ENCODE results near the gene C6orf120.
"Not testable (repeated sequence)": the region's sequence is repeated elsewhere in the genome, so short reads cannot be mapped to it uniquely, and the experiment has no call there.

C6orf120 gene

DNA sequence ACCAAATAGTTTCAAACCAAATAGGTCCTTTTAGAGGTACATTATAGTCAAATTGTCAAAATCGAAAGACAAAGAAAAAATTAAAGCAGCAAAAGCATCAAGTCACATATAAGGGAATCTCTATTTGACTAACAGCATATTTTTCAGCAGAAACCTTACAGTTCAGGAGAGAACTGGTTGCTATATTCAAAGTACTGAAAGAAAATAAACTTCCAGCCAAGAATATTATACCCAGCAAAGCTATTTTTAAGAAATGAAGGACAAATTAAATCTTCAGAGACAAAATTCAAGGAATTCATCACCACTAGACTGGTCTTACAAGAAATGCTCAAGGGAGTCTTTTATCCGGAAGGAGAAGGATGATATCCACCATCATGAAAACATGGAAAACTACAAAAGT is 16.1 kb upstream of the C6orf120 start:
- no peak for DNase-seq

DNA sequence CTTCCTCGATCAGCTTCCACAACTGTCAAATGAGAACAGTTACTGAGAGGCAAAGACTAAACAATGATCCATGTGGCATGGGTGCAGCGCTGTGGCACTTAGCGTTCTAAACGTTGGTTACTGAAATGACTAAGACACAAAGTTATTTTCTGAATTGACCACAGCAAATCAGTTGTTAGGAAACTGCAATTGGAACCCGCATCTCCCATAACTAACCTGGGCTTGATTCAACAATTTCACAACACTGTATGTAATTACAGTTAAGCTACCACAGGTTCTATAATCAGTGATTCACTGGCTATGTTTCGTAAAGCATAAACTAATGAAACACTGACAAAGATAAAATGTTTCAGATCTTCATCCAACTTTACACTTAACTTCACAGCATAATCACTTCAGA is 12.6 kb upstream of the C6orf120 start:
- no peak for DNase-seq

DNA sequence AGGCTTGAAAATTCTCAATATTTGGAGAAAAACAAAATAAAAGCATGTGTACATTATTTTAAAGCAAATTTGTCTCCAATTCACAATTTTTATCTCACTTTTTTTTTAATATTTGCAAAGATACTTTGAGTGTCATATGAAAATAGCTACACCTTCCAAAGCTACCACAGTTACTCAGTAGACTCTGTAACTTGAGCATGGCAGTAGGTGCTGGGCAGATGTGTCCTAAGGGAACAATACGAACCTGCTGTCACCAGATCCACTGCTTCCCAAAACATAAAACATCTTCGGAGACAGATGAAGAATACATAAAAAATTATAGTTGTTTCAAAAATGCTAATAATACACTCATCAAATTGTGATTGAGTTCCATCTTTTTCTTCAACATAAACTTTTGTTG is 10.7 kb upstream of the C6orf120 start:
- DNase-seq = no peak

DNA sequence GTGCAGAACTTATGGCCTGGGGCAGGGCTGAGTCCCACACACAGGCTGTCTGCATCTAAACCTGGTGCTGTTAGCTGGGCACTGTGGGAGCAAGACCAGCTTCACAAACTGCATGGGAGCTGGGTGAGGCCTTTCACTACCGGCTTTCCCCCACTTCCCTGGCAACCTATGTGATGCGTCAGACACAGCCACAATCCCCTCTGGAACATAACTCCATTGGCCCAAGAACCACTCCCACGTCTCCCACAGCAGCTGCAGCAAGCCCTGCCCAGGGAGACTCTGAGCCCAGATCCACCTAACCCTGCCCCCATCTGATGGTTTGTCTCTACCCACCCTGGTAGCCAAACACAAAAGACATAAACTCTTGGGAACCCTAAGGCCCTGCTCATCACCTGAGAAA is 9.4 kb upstream of the C6orf120 start:
- DNase-seq = no peak

DNA sequence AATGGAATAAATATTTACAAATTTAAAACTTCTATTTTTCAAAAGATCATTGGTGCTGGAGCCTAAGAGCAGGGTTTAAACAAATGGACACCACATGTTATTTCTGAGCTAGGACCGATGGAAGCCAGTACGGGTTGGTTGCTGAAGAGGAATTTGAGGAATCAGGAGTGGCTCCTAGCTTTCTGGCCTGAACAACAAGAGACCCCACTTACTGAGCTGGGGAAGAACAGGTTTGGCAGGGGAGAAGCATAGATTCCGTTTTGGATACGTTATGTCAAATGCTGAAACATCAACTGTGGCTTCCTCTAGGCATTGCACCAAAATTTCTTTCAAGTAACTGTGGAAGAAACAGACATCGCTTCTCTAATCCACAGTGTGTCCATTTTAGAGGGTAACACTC is 6.8 kb upstream of the C6orf120 start:
- no peak for DNase-seq

DNA sequence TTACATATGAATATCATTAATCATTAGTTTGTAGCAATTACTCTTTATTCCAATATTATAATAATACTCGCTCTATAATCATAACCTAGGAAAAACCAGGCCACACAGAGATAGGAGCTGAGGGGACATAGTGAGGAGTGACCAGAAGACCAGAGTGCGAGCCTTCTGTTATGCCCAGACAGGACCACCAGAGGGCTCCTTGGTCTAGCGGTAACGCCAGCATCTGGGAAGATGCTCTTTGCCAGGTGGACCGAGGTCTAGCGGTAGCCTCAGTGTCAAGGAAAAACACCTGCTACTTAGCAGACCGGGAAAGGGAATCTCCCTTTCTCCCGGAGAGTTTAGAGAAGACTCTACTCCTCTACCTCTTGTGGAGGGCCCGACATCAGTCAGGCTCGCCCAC is 4.8 kb upstream of the C6orf120 start:
- not testable (repeated sequence) for DNase-seq

DNA sequence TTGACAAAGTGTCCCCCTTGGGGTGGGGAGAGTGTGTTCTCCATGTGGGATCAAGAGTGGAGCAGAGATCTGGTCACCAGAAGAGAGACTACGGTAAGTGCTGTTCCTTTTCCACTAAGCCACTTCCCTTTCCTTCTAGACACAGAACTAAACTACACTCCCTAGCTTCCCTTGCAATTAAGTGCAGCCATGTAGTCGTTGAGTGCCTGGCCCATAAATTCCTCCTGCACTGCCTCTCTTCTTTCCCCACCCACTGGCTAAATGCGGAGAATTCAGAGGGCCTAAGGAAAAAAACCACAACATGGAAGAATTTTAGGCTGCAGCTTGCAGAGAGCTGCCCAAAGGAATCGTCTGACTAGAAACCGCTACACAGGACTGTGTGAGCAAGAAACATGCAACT is 1.6 kb upstream of the C6orf120 start:
- DNase-seq = no peak

DNA sequence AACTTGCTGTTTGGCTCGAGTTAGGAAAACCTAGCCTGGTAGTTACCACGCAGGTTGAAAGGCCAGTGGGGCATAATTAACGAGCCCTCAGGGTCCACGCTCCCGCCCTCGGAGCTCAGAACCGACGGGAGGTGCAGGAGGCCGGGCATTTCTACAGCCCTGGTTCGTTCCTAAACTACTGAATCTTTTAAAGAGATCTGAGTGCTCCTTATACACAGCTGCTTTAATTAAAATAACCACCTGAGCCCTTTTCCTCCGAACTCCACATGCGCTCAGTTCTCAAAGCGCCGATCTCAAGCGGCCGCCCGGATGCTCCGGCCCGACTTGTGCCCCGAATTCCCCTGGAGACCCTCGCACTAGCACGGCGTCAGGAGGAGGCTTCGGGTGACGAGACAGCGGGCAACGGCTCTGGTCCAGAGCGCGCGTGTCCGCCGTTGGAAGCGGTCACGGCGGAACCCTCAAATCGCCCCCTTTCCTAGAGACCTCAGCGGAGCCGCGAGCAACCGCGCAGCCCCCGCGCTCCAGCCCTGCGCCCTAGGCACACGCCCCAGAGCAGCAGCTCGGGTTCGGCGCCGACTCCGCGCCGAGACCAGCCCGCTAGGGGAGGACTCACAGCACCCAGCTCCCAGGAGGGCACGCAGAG is 494 bp upstream of the C6orf120 start:
- DNase-seq = no peak

DNA sequence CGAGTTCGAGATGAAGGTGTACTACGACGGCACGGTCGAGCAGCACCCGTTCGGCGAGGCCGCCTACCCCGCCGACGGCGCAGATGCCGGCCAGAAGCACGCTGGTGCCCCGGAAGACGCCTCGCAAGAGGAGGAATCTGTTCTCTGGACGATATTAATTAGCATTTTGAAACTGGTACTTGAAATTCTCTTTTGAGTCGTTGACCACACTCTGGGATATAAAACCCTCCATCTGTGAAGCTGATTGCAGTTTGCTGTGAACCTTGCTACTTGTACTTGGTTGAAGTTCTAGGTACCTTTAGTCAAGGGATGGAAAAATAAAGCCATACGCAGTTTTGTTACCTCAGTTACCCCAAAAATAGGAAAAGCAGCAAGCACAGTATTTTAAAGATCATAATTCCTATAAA is 917 bp downstream of the C6orf120 start:
- DNase-seq = no peak

DNA sequence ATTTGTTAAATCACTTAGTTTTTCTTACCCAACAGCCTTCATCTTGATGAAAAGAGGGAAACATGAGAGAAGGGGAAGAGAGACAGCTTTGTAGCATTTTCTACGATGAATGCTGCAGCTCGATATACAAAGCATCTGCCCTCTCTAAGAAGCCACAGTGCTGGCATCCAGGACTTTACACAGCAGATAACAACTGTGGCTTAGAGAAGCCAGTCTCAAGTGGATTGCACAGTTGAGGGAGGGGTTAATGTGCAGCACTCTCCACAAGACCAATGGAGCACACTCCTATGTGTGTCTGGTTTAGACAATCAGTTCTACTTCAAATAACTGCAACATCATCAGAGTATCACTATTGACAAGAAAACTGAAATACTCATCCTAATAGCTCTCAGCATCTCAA is 5.8 kb downstream of the C6orf120 start:
- DNase-seq = no peak

DNA sequence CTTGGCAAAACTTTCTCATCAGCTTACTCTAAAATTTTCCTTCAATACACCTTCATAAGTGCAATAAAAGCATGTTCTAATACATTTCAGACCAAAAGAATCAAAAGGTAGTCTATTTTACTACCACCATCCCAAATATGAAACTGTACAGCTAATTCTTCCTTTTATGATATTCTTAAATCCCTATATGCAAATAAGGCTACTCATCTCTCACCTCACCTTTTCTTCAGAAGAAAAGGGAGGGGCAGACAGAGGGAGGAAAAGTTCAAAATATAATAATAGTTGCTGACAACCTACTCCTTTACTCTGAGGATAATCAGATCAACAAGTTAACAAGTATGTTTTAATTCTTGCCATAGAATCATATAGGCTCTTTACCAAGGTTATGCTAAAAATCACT is 7.4 kb downstream of the C6orf120 start:
- DNase-seq = no peak

DNA sequence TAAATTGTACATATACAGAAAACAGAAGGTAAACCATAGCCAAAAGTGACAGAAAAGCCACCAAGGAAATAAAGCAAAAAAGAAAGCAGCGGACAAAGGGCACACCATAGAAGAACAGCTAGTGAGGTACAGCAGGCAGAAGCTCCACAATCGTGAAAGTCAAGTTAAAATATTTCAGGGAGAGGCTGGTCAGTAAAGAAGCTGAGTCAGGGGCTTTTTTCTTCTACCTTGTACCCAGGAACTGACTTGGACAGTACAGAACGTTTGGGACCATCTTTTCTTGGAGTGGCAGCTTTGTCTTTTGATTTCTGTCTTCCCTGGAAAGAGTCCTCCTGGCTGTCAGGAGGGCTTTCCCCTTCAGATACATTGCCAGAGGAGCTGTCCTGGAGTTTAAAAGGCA is 8.1 kb downstream of the C6orf120 start:
- no peak for DNase-seq

DNA sequence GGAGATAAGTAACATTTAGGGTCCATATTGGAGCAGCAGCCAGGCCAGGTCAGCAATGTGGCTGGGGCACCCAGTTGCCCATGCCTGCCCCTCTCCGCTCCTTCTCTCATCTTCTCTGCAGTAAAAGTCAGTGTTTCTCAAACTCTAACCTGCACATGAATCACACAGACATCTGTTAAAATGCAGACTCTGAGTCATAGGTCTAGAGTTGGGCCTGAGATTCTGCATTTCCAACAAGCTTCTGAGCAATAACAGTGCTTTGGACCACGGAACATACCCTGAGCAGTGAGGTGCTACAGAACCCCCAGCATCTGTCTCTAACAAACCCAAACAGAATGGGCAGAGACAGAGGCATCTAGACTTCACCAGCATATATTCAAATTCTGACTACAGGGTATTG is 12.3 kb downstream of the C6orf120 start:
- DNase-seq = no peak

DNA sequence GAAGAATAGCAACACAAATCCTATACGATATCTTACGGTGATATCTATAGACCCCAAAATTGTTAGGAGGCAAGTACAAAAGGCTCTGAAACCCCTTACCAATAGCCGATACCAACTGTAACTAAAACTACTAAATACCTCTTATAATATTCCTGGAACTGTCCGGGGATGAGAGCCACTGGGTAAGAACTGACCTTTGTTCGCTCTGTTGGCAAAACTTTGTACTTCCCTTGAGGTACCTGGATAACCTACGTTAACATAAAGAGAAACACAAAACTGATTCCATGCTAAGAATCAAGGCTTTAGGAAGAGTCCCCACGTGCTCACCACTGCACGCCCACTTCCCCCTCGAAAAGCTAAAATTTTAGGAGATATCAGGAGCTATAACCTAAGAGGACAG is 12.7 kb downstream of the C6orf120 start:
- no peak for DNase-seq

DNA sequence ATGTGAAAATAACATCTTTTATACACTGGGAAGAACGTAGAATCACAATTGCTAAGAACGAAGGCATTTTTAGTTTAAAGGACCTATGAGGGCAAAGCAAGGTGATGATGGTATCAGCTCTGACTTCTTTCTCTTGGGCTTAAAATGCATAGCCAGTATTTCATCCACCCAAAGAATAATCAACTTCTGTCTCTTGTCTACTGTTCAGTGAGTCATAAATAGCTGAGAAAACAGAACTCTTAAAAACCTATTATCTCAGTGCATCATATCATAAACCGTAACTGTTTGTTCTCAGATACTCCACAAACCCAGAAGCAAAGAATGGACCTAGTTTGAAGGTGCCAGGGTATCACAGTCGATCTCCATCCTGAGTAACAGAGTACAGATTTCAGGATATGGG is 17.2 kb downstream of the C6orf120 start:
- no peak for DNase-seq

DNA sequence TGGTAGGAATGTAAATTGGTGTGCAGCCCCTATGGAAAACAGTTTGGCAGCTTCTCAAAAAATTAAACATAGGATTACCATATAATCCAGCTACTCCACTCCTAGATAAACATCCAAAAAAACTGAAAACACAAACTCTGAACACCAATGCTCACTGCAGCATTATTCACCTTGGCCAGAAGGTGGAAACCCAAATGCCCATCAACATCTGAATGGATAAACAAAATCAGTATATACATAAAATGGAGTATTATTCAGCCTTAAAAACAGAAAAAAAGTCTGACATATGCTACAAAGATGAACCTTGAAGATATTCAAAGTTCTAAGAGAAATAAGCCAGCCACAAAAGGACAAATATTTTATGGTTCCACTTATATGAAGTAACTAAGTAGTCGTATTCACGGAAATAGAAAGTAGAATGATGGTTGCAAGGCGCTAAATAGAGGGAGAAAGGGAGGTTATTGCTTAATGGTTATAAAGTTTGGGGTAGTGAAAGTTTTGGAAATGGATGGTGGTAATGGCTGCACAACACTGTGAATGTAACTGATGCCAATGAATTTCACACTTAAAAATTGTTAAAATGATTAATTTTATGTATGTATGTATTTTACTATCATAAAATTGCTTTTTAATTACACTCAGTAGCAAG is 18.4 kb downstream of the C6orf120 start:
- no peak for DNase-seq

DNA sequence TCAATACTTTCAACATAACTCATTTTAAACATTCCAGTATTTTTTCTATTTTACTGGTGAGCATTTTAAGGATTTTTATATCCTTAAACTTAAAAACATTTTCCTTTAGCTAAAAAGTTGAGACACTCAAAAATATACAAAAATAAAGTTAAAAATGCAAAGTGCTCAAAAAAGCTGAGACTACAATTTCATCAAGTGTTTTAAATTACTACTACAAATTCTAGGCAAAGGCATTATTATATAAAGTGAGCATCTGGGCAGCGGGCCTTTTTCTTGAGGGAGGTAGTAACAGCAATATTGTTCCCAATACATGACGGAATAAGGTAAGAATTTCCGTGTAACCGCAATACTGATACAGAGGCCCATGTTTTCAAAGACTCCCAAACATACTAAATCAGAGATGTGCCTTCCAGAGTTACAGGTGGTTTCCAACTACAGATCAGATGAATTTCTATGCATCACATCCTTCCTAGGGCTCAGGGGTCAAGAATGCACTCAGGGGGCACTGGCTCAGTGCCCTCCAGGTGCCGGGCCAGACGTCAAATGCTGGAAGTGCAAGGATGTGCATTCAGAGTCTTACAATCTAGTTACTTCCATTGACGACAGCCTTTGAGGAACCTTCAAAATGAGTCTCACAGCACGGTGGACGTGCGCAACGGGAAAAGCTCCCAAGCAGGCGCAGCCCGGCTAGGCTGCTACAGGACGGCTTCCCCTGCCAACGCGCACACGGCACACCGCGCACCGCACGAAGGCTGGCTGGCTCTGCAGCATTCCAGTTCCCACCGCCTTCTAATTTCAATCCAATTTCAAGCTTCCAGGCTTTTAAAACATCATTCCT is 20.7 kb downstream of the C6orf120 start:
- peak; percentile 42 for DNase-seq

DNA sequence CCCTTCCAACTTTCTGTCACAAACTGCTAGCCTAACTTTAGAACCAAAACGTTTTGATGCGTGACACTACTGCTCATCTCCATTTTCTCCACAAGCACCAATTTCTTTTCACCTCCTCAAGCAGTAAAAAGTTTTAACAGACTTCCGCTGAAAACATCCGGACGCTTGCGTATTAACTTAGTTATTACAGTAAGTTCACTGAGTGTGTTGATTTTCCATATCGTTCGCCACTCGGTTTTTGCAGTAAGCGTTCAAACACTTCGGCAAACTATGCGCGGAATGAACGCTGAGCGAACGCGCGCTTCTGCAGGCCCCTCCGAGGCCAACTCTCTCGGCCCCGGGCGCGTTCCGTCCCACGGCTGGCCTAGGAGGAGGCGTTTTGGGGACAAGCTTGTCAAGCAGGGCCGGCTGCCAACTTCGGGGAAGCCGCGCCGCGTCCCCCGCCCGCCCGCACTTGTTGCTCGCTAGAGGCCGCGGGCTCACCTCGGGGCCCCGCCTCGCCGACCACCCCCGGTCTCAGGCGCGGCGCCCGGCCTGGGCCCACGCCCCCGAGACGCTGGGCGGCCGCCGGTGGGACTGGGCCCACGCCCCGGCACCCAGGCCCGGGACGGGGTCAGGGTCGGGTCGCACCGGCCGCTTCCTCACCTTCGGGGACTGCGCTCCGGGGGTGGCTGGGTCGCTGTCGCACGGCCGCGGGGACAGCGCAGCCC is 21.4 kb downstream of the C6orf120 start:
- peak; percentile 66 for DNase-seq

DNA sequence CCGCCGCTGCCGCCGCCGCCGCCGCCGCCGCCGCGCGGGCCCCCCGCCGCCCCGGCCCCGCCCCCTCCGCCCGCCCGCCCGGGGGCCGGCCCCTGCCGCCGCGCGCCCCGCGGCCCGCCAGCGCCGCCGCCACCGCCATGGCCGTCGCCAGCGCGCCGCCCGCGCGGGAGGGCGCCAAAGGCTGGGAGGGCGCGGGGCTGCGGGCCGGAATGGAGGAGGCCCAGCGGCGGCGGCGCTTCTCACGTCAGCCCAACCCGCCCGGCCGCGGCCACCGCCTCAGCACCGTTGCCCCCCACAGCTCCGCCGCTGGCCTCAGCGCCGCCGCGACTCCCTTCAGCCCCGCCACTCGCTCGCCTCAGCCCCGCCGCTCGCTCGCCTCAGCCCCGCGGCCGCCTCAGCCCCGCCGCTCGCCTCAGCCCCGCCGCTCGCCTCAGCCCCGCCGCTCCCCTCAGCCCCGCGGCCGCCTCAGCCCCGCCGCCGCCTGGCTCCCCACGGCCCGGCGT is 22.1 kb downstream of the C6orf120 start:
- peak; percentile 8 for DNase-seq

DNA sequence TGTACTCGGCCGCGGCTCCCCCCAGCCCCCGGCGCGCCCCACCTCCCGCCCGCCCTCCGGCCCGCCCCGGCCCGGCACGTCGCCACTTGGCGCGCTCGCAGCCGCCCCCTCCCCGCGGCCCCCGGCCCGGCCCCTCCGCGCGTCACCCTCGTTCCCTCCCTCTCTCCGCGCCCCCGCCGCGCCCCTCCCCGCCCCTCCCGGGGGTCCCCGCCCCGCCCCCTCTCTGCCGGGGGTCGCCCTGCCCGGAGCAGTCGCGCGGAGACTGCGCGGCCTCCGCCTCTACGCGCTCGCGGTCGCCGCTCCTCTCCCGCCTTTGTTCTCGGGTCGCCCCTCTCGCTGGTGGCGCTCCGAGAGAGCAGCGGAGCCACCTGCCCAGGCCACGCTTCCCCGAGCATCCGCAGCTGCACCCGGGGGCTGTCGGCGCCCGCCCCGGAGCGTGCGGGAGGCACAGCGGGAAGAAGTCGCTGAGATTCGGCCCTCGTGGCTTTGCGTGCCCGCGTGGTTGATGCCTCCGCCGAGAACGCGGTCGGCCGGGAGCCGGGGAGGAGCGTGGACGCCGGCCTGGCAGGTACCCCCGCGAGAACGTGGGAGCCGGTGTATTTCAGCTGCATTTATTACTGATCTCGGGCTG is 22.7 kb downstream of the C6orf120 start, which contains the start of gene PHF10:
PHF10 (minus strand) TSS at position 7 of the 631 bp plus-strand sequence. CDS start 569 bp downstream, outside the sequence.
- DNase-seq = peak; percentile 56

DNA sequence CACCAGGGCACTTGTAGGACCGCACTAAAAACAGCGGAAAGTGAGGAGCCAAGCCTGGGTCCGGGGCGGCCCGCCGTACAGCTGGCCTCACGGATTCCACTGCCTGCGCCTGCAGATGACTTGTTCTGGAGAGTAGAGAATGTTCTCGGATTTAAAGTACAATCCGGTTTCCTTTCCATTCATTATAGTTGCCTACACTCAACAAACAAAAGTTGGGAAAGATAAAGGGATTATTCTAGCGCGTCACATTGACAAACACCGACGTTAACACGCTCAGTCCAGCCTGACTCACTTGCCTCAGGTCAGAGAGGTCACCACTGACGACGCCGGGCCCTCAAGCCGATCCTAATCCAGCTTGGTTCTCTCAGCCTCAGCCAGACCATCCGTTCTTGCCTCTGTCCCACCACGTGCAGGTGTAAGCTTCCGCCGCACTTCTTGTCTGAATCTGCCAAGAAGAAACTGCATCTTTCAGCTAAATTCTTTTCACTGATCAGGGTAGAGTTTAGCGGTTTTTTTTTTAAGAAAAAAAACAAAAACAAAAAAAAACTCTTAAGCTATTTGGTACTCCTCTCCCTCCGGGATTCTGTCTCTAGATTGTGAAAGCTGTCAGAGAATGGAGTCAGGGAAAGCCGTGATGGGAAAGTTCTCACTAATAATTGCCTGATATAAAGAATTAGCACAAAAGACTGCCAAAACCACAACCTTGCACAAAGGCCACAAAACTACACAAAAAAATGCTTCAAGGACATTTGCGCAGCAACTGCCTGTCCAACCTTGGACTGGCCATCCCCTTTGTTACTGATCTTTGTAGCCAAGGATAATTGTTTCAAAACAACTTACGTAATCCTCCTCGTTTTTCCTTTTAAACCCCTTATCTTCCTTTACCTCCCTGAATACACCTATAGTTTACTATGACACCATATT is 23.5 kb downstream of the C6orf120 start:
- peak; percentile 13 for DNase-seq

DNA sequence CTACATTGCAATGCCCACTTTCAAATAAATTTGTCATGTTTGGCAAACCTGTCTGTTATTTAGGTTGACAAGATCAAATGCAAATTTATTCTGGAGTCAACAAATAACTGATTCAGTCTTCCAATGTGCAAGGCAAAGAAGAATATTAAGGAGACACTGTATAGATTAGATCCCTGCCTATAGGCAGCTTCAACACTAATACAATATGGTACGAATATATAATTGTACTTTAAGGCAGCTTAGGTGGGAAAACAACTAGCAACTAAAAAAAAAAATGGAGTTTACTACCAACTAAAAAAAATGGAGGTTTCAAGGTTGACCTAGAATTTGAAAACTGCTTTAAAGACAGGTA is 24.1 kb downstream of the C6orf120 start:
- DNase-seq = no peak
